Activated T-helper 2 cell treated with anti-CD3 and anti-CD28 coated beads, Interferon-gamma antibody, Interleukin-2, Interleukin-4, amounts not matched to agents 10 μg/mL and 5 μg/mL and 100 μg/mL, durations not matched to agents 14 hours and 24 hours and 36 hours (primary cell): ENCODE measurements around the gene S100A12. TPM values are rescaled to one million over a fixed set of nuclear protein-coding genes. Genes with fewer than 3 reads are reported as not detected.

Source experiments
- DNase-seq: peaks from one replicate; pipeline ENCODE4 v3.0.0; 2021; ENCODE audit warnings: low spot score
- H3K27ac Mint-ChIP-seq: one replicate; pipeline ENCODE4 v1.8.0; 2021; ENCODE audit warnings: mixed read lengths
- H3K27me3 Mint-ChIP-seq: one replicate; pipeline ENCODE4 v1.8.0; 2021; ENCODE audit warnings: low read depth, mixed read lengths
- H3K36me3 Mint-ChIP-seq: one replicate; pipeline ENCODE4 v1.8.0; 2021; ENCODE audit warnings: low read depth, mixed read lengths
- H3K4me1 Mint-ChIP-seq: one replicate; pipeline ENCODE4 v1.8.0; 2021; ENCODE audit warnings: low read depth, mixed read lengths
- H3K4me3 Mint-ChIP-seq: one replicate; pipeline ENCODE4 v1.8.0; 2021; ENCODE audit warnings: low read depth, mild to moderate bottlenecking, moderate library complexity, mixed read lengths
- H3K9me3 Mint-ChIP-seq: one replicate; pipeline ENCODE4 v1.8.0; 2021; ENCODE audit warnings: mixed read lengths
- intact Hi-C: fragments of 100-400 bp; cut with micrococcal nuclease; formaldehyde crosslinking; loops from one replicate; pipeline ENCODE4 v1.15.1; 2023
- total RNA-seq: library from RNA; stranded (reverse); gene quantifications from 2 replicates; pipeline ENCODE4 v1.2.3, GENCODE V29; 2022

The S100A12 gene
- total RNA-seq, 1 donor from 2014 or later, result not detected

GRCh38 chr1:153392822-153393221 lies 17.4 kb upstream of the S100A12 start:
- H3K4me3 Mint-ChIP-seq, result no peak overlapping the region
- intact Hi-C loops, result no loop called here
- no peaks in the 10 kb centered on the region for H3K27me3 Mint-ChIP-seq
- no peaks in the 10 kb centered on the region for H3K36me3 Mint-ChIP-seq
- no peaks in the 10 kb centered on the region for H3K4me1 Mint-ChIP-seq
- no peak overlapping the region for H3K27ac Mint-ChIP-seq
- no peaks in the 10 kb centered on the region for H3K9me3 Mint-ChIP-seq
- no peak for DNase-seq

GRCh38 chr1:153392258-153392657 lies 16.8 kb upstream of the S100A12 start:
- Mint-ChIP-seq H3K27ac (no peak overlapping the region), H3K27me3 (no peaks in the 10 kb centered on the region), H3K4me1 (no peaks in the 10 kb centered on the region), H3K36me3 (no peaks in the 10 kb centered on the region), H3K9me3 (no peaks in the 10 kb centered on the region), H3K4me3 (no peak overlapping the region)
- DNase-seq, result no peak
- intact Hi-C loops, result no loop called here

- no peak within 1 kb of the TSS for H3K4me3 Mint-ChIP-seq
- peaks cover 2% of the 10 kb centered on the region for H3K27me3 Mint-ChIP-seq
- H3K4me1 Mint-ChIP-seq, result peaks cover 4% of the 10 kb centered on the region
- intact Hi-C loops, result no loop called here
- DNase-seq, result no peak
- no peak within 1 kb of the TSS for H3K27ac Mint-ChIP-seq
- H3K9me3 Mint-ChIP-seq, result no peaks in the 10 kb centered on the region
- H3K36me3 Mint-ChIP-seq, result no peaks in the 10 kb centered on the region
Observed at GRCh38 chr1:153390938-153391710, 15.7 kb upstream of the S100A12 start, which contains the start of gene S100A8. TSS of gene S100A8 (minus strand) at chr1:153391073. CDS start at chr1:153390535, 538 bp downstream.

- no peaks in the 10 kb centered on the region for H3K36me3 Mint-ChIP-seq
- no peak for DNase-seq
- no peak overlapping the region for H3K4me3 Mint-ChIP-seq
- no peaks in the 10 kb centered on the region for H3K9me3 Mint-ChIP-seq
- intact Hi-C loops, result no loop called here
- H3K27me3 Mint-ChIP-seq, result peaks cover 2% of the 10 kb centered on the region
- no peak overlapping the region for H3K27ac Mint-ChIP-seq
- H3K4me1 Mint-ChIP-seq, result peaks cover 4% of the 10 kb centered on the region
Observed at GRCh38 chr1:153389973-153390879, 14.8 kb upstream of the S100A12 start.

- no peak overlapping the region for H3K4me3 Mint-ChIP-seq
- H3K9me3 Mint-ChIP-seq, result no peaks in the 10 kb centered on the region
- H3K27ac Mint-ChIP-seq, result no peak overlapping the region
Observed at GRCh38 chr1:153389401-153389800, 14.0 kb upstream of the S100A12 start.

GRCh38 chr1:153387785-153388184 lies 12.4 kb upstream of the S100A12 start:
- Mint-ChIP-seq H3K27ac (no peak overlapping the region), H3K4me3 (no peak overlapping the region), H3K4me1 (peaks cover 4% of the 10 kb centered on the region), H3K9me3 (no peaks in the 10 kb centered on the region), H3K27me3 (peaks cover 7% of the 10 kb centered on the region), H3K36me3 (no peaks in the 10 kb centered on the region)
- intact Hi-C loops, result no loop called here
- no peak for DNase-seq

More at GRCh38 chr1:153389401-153389800, 14.0 kb upstream of the S100A12 start:
- no peak for DNase-seq
- intact Hi-C loops, result no loop called here
- peaks cover 4% of the 10 kb centered on the region for H3K4me1 Mint-ChIP-seq
- H3K27me3 Mint-ChIP-seq, result peaks cover 2% of the 10 kb centered on the region
- no peaks in the 10 kb centered on the region for H3K36me3 Mint-ChIP-seq

- intact Hi-C loops, result no loop called here
- Mint-ChIP-seq H3K4me3 (no peak overlapping the region), H3K36me3 (no peaks in the 10 kb centered on the region), H3K27me3 (peaks cover 9% of the 10 kb centered on the region), H3K4me1 (peaks cover 4% of the 10 kb centered on the region), H3K9me3 (no peaks in the 10 kb centered on the region), H3K27ac (no peak overlapping the region)
- no peak for DNase-seq
Observed at GRCh38 chr1:153387001-153387400, 11.6 kb upstream of the S100A12 start.

- no peak for DNase-seq
- no peaks in the 10 kb centered on the region for H3K9me3 Mint-ChIP-seq
- H3K4me1 Mint-ChIP-seq, result peaks cover 4% of the 10 kb centered on the region
- no peak overlapping the region for H3K4me3 Mint-ChIP-seq
- intact Hi-C loops, result no loop called here
- H3K27ac Mint-ChIP-seq, result no peak overlapping the region
- peaks cover 9% of the 10 kb centered on the region for H3K27me3 Mint-ChIP-seq
- no peaks in the 10 kb centered on the region for H3K36me3 Mint-ChIP-seq
Observed at GRCh38 chr1:153386500-153386901, 11.1 kb upstream of the S100A12 start.

GRCh38 chr1:153384958-153385580 lies 9.6 kb upstream of the S100A12 start:
- Mint-ChIP-seq H3K27me3 (peaks cover 11% of the 10 kb centered on the region), H3K4me3 (no peak overlapping the region), H3K36me3 (no peaks in the 10 kb centered on the region), H3K4me1 (peaks cover 4% of the 10 kb centered on the region), H3K9me3 (no peaks in the 10 kb centered on the region), H3K27ac (no peak overlapping the region)
- no peak for DNase-seq
- intact Hi-C loops, result no loop called here

- intact Hi-C loops, result no loop called here
- no peak for DNase-seq
- H3K9me3 Mint-ChIP-seq, result no peaks in the 10 kb centered on the region
- H3K4me3 Mint-ChIP-seq, result no peak overlapping the region
- H3K36me3 Mint-ChIP-seq, result no peaks in the 10 kb centered on the region
- H3K4me1 Mint-ChIP-seq, result no peaks in the 10 kb centered on the region
- peaks cover 20% of the 10 kb centered on the region for H3K27me3 Mint-ChIP-seq
- H3K27ac Mint-ChIP-seq, result no peak overlapping the region
Observed at GRCh38 chr1:153380711-153381110, 5.3 kb upstream of the S100A12 start.

- H3K4me3 Mint-ChIP-seq, result no peak overlapping the region
- peaks cover 20% of the 10 kb centered on the region for H3K27me3 Mint-ChIP-seq
- no peaks in the 10 kb centered on the region for H3K9me3 Mint-ChIP-seq
Observed at GRCh38 chr1:153379591-153379990, 4.2 kb upstream of the S100A12 start.

GRCh38 chr1:153374071-153374470 lies 1.4 kb downstream of the S100A12 start:
- Mint-ChIP-seq H3K36me3 (no peaks in the 10 kb centered on the region), H3K4me1 (no peaks in the 10 kb centered on the region), H3K9me3 (no peaks in the 10 kb centered on the region), H3K27me3 (peaks cover 14% of the 10 kb centered on the region), H3K27ac (no peak overlapping the region), H3K4me3 (no peak overlapping the region)
- intact Hi-C loops, result no loop called here
- DNase-seq, result no peak

More at GRCh38 chr1:153379591-153379990, 4.2 kb upstream of the S100A12 start:
- intact Hi-C loops, result no loop called here
- H3K27ac Mint-ChIP-seq, result no peak overlapping the region
- no peaks in the 10 kb centered on the region for H3K4me1 Mint-ChIP-seq
- no peaks in the 10 kb centered on the region for H3K36me3 Mint-ChIP-seq
- DNase-seq, result no peak
